Measurements from ENCODE around the gene CFAP45.

Gene CFAP45

DNA sequence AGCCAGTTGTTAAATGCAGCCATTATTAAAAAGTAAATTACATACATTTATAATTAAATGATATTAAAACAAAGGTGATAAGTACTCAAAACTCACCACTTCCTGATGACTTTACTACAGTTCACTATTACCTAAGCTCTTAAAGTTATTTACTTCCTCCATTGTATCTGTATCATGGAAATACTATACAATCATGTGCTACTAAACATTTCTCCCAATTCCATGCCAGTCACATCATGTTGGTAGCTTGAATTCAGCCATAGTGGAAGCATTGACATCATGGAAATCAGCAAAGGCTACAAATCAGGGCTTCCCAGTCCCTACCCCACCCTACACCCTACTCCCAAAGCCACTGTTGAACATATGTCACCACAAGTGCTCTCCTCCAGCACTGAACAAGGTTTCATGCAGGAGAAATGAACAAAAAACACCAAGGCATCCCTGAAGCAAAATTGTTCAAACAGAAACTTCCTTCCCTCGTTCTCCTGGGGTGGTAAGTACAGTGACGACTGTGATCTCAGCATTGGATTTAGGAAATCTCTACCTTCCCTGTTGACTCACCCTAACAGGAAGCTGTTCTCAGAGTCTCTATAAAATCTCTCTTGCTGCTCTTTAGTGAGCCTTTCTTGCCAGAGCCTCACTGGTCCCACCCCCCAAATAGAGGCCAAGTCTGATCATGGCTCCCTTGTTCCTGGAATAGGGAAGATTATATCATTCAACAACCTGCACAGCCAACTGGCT lies 50.2 kb downstream of the CFAP45 start:
- TF ChIP-seq POLR2AphosphoS5 (IDR thresholded peaks at IDR 0.05; ENCODE audit: low read depth, low read length), result no peak
- TF ChIP-seq SIN3A (IDR thresholded peaks at IDR 0.05; ENCODE audit: borderline replicate concordance, insufficient read depth, low read length), result no peak
- TF ChIP-seq TAF1 (IDR thresholded peaks at IDR 0.05; ENCODE audit: borderline replicate concordance, insufficient read depth, low read length), result no peak
- TF ChIP-seq, protein P1, sequence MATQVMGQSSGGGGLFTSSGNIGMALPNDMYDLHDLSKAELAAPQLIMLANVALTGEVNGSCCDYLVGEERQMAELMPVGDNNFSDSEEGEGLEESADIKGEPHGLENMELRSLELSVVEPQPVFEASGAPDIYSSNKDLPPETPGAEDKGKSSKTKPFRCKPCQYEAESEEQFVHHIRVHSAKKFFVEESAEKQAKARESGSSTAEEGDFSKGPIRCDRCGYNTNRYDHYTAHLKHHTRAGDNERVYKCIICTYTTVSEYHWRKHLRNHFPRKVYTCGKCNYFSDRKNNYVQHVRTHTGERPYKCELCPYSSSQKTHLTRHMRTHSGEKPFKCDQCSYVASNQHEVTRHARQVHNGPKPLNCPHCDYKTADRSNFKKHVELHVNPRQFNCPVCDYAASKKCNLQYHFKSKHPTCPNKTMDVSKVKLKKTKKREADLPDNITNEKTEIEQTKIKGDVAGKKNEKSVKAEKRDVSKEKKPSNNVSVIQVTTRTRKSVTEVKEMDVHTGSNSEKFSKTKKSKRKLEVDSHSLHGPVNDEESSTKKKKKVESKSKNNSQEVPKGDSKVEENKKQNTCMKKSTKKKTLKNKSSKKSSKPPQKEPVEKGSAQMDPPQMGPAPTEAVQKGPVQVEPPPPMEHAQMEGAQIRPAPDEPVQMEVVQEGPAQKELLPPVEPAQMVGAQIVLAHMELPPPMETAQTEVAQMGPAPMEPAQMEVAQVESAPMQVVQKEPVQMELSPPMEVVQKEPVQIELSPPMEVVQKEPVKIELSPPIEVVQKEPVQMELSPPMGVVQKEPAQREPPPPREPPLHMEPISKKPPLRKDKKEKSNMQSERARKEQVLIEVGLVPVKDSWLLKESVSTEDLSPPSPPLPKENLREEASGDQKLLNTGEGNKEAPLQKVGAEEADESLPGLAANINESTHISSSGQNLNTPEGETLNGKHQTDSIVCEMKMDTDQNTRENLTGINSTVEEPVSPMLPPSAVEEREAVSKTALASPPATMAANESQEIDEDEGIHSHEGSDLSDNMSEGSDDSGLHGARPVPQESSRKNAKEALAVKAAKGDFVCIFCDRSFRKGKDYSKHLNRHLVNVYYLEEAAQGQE (IDR thresholded peaks at IDR 0.05; ENCODE audit: insufficient read depth in 1 of 2, low read depth in 2 of 2, low read length in 2 of 2), result no peak
- TF ChIP-seq FOXP2 (optimal IDR thresholded peaks at IDR 0.05; ENCODE audit: borderline replicate concordance, extremely low read depth, extremely low read length, insufficient read depth), result no peak

DNA sequence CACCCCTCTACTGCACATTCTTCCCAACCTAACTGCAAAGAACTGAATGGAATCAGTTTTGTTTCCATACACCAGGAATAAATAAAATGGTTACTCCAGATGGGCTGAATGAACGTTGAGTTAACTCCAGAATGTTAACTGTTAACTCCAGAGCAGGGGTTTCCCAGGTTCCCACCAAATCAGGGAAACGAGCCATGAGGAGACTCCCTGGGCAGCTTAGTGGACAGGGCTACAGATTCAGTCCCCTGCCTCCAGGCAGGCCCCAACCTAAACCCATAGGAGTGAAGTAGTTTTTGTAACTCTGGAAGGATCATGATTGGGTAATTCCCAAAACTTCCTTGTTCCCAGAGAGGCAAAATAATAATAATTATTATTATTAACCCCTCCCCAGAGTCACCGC lies 51.6 kb downstream of the CFAP45 start:
- TF ChIP-seq, protein P1 (IDR thresholded peaks at IDR 0.05; ENCODE audit: insufficient read depth in 1 of 2, low read depth in 2 of 2, low read length in 2 of 2), result no peak
- TF ChIP-seq FOXP2 (optimal IDR thresholded peaks at IDR 0.05; ENCODE audit: borderline replicate concordance, extremely low read depth, extremely low read length, insufficient read depth), result no peak
- no peak for TF ChIP-seq SIN3A (IDR thresholded peaks at IDR 0.05; ENCODE audit: borderline replicate concordance, insufficient read depth, low read length)
- no peak for TF ChIP-seq POLR2AphosphoS5 (IDR thresholded peaks at IDR 0.05; ENCODE audit: low read depth, low read length)
- TF ChIP-seq TAF1 (IDR thresholded peaks at IDR 0.05; ENCODE audit: borderline replicate concordance, insufficient read depth, low read length), result no peak

DNA sequence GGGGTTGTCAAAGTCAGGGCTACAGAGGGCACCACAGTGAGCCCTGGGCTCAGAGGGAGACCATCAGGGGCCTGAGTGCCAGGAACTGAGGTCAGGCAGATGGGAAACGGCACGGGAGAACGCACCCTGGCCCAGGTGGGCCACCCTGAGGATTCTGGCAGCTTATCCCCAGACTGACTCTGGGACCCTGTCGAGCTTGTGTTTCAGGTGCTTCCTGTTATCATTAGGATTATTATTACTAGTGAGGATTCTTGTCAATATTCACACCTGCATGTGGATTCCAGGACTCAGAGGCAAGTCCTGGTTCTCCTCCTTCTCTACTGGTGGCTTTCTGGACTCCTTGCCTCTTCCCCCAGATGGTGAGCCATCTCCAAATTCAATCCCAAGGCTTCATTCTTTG lies 52.7 kb downstream of the CFAP45 start:
- TF ChIP-seq TAF1 (IDR thresholded peaks at IDR 0.05; ENCODE audit: borderline replicate concordance, insufficient read depth, low read length) (no peak), SIN3A (IDR thresholded peaks at IDR 0.05; ENCODE audit: borderline replicate concordance, insufficient read depth, low read length) (no peak), FOXP2 (optimal IDR thresholded peaks at IDR 0.05; ENCODE audit: borderline replicate concordance, extremely low read depth, extremely low read length, insufficient read depth) (no peak)

DNA sequence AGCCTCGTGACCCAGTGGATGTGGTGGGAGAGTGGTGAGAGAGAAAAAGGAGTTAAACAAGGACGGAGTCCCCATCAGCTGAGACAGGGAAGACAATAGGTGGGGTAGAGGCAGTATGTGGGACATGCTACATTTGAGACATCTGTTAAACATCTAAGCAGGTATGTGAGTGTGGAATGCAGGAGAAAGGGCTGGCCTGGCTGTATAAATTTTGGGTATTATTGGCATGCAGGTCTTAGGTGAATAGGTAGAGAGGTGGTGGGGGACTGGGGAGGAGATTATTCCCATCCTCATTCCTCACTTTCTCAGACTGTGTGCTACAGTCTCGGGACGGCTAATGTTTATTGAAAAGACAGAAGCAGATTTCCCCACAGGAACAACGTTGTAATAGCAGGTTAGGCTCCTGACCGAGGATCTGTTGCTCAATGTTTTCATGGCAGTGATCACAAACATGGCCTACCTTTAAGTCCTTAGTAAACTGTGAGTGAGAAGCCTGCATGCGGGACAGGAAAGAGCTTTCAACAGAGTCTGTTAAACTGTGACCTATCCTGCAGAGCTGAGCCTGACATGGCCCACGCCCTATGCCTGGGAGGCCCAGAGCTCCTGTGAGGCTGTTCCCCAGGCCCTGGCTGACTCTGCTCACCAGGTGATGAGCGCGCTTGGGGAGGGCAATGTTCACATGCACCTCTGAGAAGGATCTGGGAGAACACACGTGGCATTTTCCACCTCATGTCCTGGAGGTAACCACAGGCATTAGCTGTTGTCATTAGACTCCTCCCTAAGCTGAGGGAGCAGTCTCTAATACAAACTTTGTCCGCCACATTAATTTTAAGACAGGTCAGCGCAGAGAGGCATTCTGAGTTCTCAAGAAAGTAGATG lies 54.0 kb downstream of the CFAP45 start:
- TF ChIP-seq, protein P1 (IDR thresholded peaks at IDR 0.05; ENCODE audit: insufficient read depth in 1 of 2, low read depth in 2 of 2, low read length in 2 of 2), result no peak
- TF ChIP-seq TAF1 (IDR thresholded peaks at IDR 0.05; ENCODE audit: borderline replicate concordance, insufficient read depth, low read length) (no peak), POLR2AphosphoS5 (IDR thresholded peaks at IDR 0.05; ENCODE audit: low read depth, low read length) (no peak), SIN3A (IDR thresholded peaks at IDR 0.05; ENCODE audit: borderline replicate concordance, insufficient read depth, low read length) (no peak), FOXP2 (optimal IDR thresholded peaks at IDR 0.05; ENCODE audit: borderline replicate concordance, extremely low read depth, extremely low read length, insufficient read depth) (no peak)

DNA sequence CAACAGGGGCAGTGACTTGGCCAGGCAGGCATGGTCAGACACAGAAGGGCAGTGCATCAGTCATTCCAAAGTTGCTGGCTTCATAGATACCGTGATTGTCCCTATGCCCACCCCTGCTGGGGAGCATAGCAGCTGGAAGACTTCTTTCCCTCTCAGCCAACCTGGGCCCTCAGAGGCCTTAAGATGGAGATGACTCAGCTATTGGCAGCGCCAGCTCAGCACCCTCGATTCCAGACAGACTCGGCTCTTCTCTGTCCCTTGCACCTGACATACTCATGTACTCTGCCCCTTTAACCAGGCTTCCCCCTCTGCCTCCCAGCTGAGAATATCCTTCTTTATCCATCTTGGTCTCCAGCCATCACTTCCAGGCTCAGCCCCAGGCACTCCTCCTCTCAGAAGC lies 56.5 kb downstream of the CFAP45 start:
- TF ChIP-seq SIN3A (IDR thresholded peaks at IDR 0.05; ENCODE audit: borderline replicate concordance, insufficient read depth, low read length) (no peak), POLR2AphosphoS5 (IDR thresholded peaks at IDR 0.05; ENCODE audit: low read depth, low read length) (no peak), FOXP2 (optimal IDR thresholded peaks at IDR 0.05; ENCODE audit: borderline replicate concordance, extremely low read depth, extremely low read length, insufficient read depth) (no peak), TAF1 (IDR thresholded peaks at IDR 0.05; ENCODE audit: borderline replicate concordance, insufficient read depth, low read length) (no peak)
- TF ChIP-seq, protein P1 (IDR thresholded peaks at IDR 0.05; ENCODE audit: insufficient read depth in 1 of 2, low read depth in 2 of 2, low read length in 2 of 2), result no peak
